ENCODE results near the gene XXYLT1. TPM values are rescaled to one million over a fixed set of nuclear protein-coding genes. Genes with fewer than 3 reads are reported as not detected.

The XXYLT1 gene
- total and polyA plus RNA-seq, 9 of the 15 experiments (the other 6 are each of a cell fraction or from before 2014, with no cell fraction given) = 1.9 to 18.9 (median 15.0) TPM

DNA sequence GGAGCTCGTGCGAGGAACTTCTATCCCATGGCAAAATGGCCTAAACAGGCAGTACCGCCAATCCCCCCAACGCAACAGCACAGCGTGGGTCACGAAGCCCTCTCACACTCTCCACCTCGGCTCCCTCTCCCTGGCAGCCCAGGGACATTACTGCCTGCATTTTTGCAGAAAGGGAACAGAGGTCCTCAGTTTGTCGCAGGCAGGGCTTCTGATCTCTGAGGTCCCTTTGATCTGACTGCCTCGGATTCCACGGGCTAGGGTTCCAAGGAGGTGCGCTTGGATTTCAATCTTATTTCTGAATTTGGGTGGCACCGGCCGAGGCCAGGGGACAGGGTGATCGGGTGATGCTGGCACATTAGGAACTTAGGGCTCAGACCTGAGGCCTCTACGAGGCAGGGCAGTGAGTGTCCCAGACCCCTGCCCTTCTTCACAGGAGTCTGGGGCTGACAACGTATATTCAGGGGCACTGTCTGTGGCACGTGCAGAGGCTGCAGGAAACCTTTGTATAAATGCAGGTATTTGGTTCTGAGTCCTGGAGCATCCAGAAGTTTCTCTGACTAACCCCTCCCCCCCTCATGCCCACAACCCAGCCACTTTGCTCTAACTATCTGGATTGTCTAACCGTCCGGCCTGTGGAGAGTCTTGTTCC lies 197.9 kb downstream of the XXYLT1 start (continued):
- TF ChIP-seq CUX1 (CRISPR knock-in tag; IDR thresholded peaks at IDR 0.05) (no peak), POU5F1 (IDR thresholded peaks at IDR 0.05; ENCODE audit: borderline replicate concordance, low read depth, low read length, partially characterized antibody) (no peak)
- TF ChIP-seq, protein P1, sequence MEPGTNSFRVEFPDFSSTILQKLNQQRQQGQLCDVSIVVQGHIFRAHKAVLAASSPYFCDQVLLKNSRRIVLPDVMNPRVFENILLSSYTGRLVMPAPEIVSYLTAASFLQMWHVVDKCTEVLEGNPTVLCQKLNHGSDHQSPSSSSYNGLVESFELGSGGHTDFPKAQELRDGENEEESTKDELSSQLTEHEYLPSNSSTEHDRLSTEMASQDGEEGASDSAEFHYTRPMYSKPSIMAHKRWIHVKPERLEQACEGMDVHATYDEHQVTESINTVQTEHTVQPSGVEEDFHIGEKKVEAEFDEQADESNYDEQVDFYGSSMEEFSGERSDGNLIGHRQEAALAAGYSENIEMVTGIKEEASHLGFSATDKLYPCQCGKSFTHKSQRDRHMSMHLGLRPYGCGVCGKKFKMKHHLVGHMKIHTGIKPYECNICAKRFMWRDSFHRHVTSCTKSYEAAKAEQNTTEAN (CRISPR knock-in tag; IDR thresholded peaks at IDR 0.05) = no peak

Measured in K562 (cell line).